Measurements from ENCODE around the gene SEPTIN11. TPM values are rescaled to one million over a fixed set of nuclear protein-coding genes. Genes with fewer than 3 reads are reported as not detected.

Gene SEPTIN11
- total and polyA plus RNA-seq, 2 donors (not counting 1 experiment from before 2014, with no cell fraction given): 688 to 1,286 TPM

- TF ChIP-seq CTCF (conservative IDR thresholded peaks at IDR 0.05 in 1 of 2, IDR thresholded peaks at IDR 0.05 in 1 of 2; ENCODE audit: low read depth in 1 of 2, low read length in 2 of 2): no peak
- TF ChIP-seq EZH2 (IDR thresholded peaks at IDR 0.05; ENCODE audit: low read length, missing control alignments): no peak
- H3K4me2 ChIP-seq (ENCODE audit: extremely low read depth, insufficient read depth, low read length): no peak overlapping the region
- DNase-seq (ENCODE audit: low read depth in 2 of 2): peak in 1 of 2 donors; percentile 54
- H3K27me3 ChIP-seq (ENCODE audit: control insufficient read depth, insufficient read depth, low read length): no peaks in the 10 kb centered on the region
- H3K9me3 ChIP-seq (ENCODE audit: control insufficient read depth, insufficient read depth, low read depth, low read length): no peaks in the 10 kb centered on the region
- peaks cover 11% of the 10 kb centered on the region for H3K4me1 ChIP-seq (ENCODE audit: control insufficient read depth, extremely low read depth, insufficient read depth, low read length)
- peaks cover 2% of the 10 kb centered on the region for H4K20me1 ChIP-seq (ENCODE audit: control insufficient read depth, extremely low read depth, insufficient read depth, low read length)
- H3K36me3 ChIP-seq (ENCODE audit: control insufficient read depth, insufficient read depth, low read length): peaks cover 2% of the 10 kb centered on the region
- no peak overlapping the region for H3K4me3 ChIP-seq (replicated peaks in 1 of 4; ENCODE audit: control extremely low read depth in 1 of 4, insufficient read depth in 1 of 4, low read depth in 3 of 4, low read length in 4 of 4)
- no peak overlapping the region for H3K9ac ChIP-seq (ENCODE audit: insufficient read depth, low read length)
- H3K79me2 ChIP-seq (ENCODE audit: control insufficient read depth, insufficient read depth, low read length): peaks cover 98% of the 10 kb centered on the region
- H2AFZ ChIP-seq (ENCODE audit: low read length): no peak overlapping the region
- no peak overlapping the region for H3K27ac ChIP-seq (ENCODE audit: insufficient read depth, low read length)
These were observed 24.6 kb downstream of the SEPTIN11 start for GRCh38 chr4:76974150-76974549.

GRCh38 chr4:76977113-76977512 is 27.6 kb downstream of the SEPTIN11 start:
- peaks cover 99% of the 10 kb centered on the region for H3K79me2 ChIP-seq (ENCODE audit: control insufficient read depth, insufficient read depth, low read length)
- no peaks in the 10 kb centered on the region for H4K20me1 ChIP-seq (ENCODE audit: control insufficient read depth, extremely low read depth, insufficient read depth, low read length)
- H3K27ac ChIP-seq (ENCODE audit: insufficient read depth, low read length): no peak overlapping the region
- H3K36me3 ChIP-seq (ENCODE audit: control insufficient read depth, insufficient read depth, low read length): peaks cover 2% of the 10 kb centered on the region
- no peaks in the 10 kb centered on the region for H3K9me3 ChIP-seq (ENCODE audit: control insufficient read depth, insufficient read depth, low read depth, low read length)
- no peak overlapping the region for H3K4me2 ChIP-seq (ENCODE audit: extremely low read depth, insufficient read depth, low read length)
- peaks cover 15% of the 10 kb centered on the region for H3K4me1 ChIP-seq (ENCODE audit: control insufficient read depth, extremely low read depth, insufficient read depth, low read length)
- H3K27me3 ChIP-seq (ENCODE audit: control insufficient read depth, insufficient read depth, low read length): no peaks in the 10 kb centered on the region
- no peak for TF ChIP-seq CTCF (conservative IDR thresholded peaks at IDR 0.05 in 1 of 2, IDR thresholded peaks at IDR 0.05 in 1 of 2; ENCODE audit: low read depth in 1 of 2, low read length in 2 of 2)
- TF ChIP-seq EZH2 (IDR thresholded peaks at IDR 0.05; ENCODE audit: low read length, missing control alignments): no peak
- no peak for DNase-seq (ENCODE audit: low read depth in 2 of 2)
- H3K9ac ChIP-seq (ENCODE audit: insufficient read depth, low read length): no peak overlapping the region
- no peak overlapping the region for H3K4me3 ChIP-seq (replicated peaks in 1 of 4; ENCODE audit: control extremely low read depth in 1 of 4, insufficient read depth in 1 of 4, low read depth in 3 of 4, low read length in 4 of 4)
- no peak overlapping the region for H2AFZ ChIP-seq (ENCODE audit: low read length)

GRCh38 chr4:76977736-76978350 is 28.3 kb downstream of the SEPTIN11 start:
- Histone ChIP-seq H3K27ac (ENCODE audit: insufficient read depth, low read length) (peak overlapping the region; percentile 37), H3K9ac (ENCODE audit: insufficient read depth, low read length) (no peak overlapping the region), H3K27me3 (ENCODE audit: control insufficient read depth, insufficient read depth, low read length) (no peaks in the 10 kb centered on the region), H2AFZ (ENCODE audit: low read length) (no peak overlapping the region), H3K4me3 (replicated peaks in 1 of 4; ENCODE audit: control extremely low read depth in 1 of 4, insufficient read depth in 1 of 4, low read depth in 3 of 4, low read length in 4 of 4) (no peak overlapping the region), H3K4me1 (ENCODE audit: control insufficient read depth, extremely low read depth, insufficient read depth, low read length) (peaks cover 18% of the 10 kb centered on the region), H4K20me1 (ENCODE audit: control insufficient read depth, extremely low read depth, insufficient read depth, low read length) (no peaks in the 10 kb centered on the region), H3K79me2 (ENCODE audit: control insufficient read depth, insufficient read depth, low read length) (peaks cover 97% of the 10 kb centered on the region), H3K36me3 (ENCODE audit: control insufficient read depth, insufficient read depth, low read length) (peaks cover 2% of the 10 kb centered on the region), H3K4me2 (ENCODE audit: extremely low read depth, insufficient read depth, low read length) (no peak overlapping the region), H3K9me3 (ENCODE audit: control insufficient read depth, insufficient read depth, low read depth, low read length) (no peaks in the 10 kb centered on the region)
- peak; percentile 74 to 91 for DNase-seq (ENCODE audit: low read depth in 2 of 2)
- TF ChIP-seq CTCF (conservative IDR thresholded peaks at IDR 0.05 in 1 of 2, IDR thresholded peaks at IDR 0.05 in 1 of 2; ENCODE audit: low read depth in 1 of 2, low read length in 2 of 2) (no peak), EZH2 (IDR thresholded peaks at IDR 0.05; ENCODE audit: low read length, missing control alignments) (no peak)

All from fibroblast of lung (primary cell).